ENCODE measurements around the gene SIGLEC9. TPM values are rescaled to one million over a fixed set of nuclear protein-coding genes. Genes with fewer than 3 reads are reported as not detected.

The SIGLEC9 gene
- total and polyA plus RNA-seq, 2 donors (not counting 1 experiment from before 2014, with no cell fraction given) = 0.72 TPM; not detected in 1

DNA sequence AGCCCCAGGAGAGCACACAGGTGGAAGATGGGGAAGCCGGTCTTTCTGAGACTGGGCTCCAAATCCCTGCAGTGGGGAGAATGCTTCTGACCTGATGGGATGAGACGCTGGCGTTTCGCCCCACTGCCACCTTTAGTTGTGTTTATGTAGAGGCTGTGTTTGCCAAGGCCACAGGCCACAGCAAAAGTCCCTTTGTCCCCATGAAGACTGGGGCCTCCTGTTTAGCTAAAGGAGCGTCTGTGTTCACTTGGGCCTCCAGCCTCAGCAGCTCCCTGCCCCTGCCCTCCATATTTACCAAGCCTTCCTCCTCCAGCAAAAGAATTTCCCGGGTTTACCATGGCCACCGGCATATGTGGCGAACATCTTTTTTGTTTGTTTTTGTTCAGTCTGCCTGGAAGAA lies 31.6 kb upstream of the SIGLEC9 start:
- intact Hi-C loops (cut with micrococcal nuclease) = no loop called here
- no peak overlapping the region for H3K9ac ChIP-seq (ENCODE audit: low read length)
- H3K9me3 ChIP-seq (ENCODE audit: control extremely low read depth in 1 of 3, control insufficient read depth in 2 of 3, insufficient read depth in 1 of 3, low read length in 2 of 3) = no peaks in the 10 kb centered on the region
- Mint-ChIP-seq H3K9me3 (ENCODE audit: insufficient read depth) (no peaks in the 10 kb centered on the region), H3K4me1 (peaks cover 8% of the 10 kb centered on the region), H3K4me3 (no peak overlapping the region), H3K27me3 (no peaks in the 10 kb centered on the region), H3K27ac (no peak overlapping the region)
- H3K4me1 ChIP-seq (ENCODE audit: control insufficient read depth in 2 of 2, insufficient read depth in 2 of 2, low read length in 2 of 2) = no peaks in the 10 kb centered on the region
- ChIA-PET POLR2A (no interaction called here), CTCF (no interaction called here)
- ATAC-seq (ENCODE audit: low read depth) = no peak
- no peaks in the 10 kb centered on the region for H3K27me3 ChIP-seq (replicated peaks in 1 of 4; ENCODE audit: control extremely low read depth in 1 of 4, control insufficient read depth in 3 of 4, insufficient read depth in 4 of 4, low read length in 3 of 4)
- WGBS (ENCODE audit: insufficient coverage) = 92% methylated on average over 4 of the region's 8 CpGs
- TF ChIP-seq CTCF (IDR thresholded peaks at IDR 0.05) (no peak), EZH2 (IDR thresholded peaks at IDR 0.05; ENCODE audit: borderline replicate concordance, insufficient read depth, low read depth, low read length, poor library complexity, severe bottlenecking) (no peak)
- no peak overlapping the region for H3K4me3 ChIP-seq (ENCODE audit: control extremely low read depth in 1 of 5, extremely low read depth in 1 of 5, insufficient read depth in 1 of 5, low read depth in 2 of 5, low read length in 4 of 5)
- no peaks in the 10 kb centered on the region for H4K20me1 ChIP-seq (ENCODE audit: control insufficient read depth, insufficient read depth, low read length, poor library complexity, severe bottlenecking)
- peaks cover 0 to 4% of the 10 kb centered on the region in 2 experiments for H3K36me3 ChIP-seq (replicated peaks in 1 of 2; ENCODE audit: control extremely low read depth in 1 of 2, control insufficient read depth in 1 of 2, extremely low read depth in 1 of 2, insufficient read depth in 2 of 2, low read length in 1 of 2)
- H3K27ac ChIP-seq (ENCODE audit: low read length in 2 of 2) = no peak overlapping the region
- H3K79me2 ChIP-seq (ENCODE audit: control insufficient read depth, insufficient read depth, low read length) = no peaks in the 10 kb centered on the region
- H2AFZ ChIP-seq (ENCODE audit: insufficient read depth, low read depth, low read length, poor library complexity, severe bottlenecking) = no peak overlapping the region
- no peak overlapping the region for H3K4me2 ChIP-seq (replicated peaks; ENCODE audit: low read depth, low read length, poor library complexity, severe bottlenecking)
- no peak for DNase-seq

DNA sequence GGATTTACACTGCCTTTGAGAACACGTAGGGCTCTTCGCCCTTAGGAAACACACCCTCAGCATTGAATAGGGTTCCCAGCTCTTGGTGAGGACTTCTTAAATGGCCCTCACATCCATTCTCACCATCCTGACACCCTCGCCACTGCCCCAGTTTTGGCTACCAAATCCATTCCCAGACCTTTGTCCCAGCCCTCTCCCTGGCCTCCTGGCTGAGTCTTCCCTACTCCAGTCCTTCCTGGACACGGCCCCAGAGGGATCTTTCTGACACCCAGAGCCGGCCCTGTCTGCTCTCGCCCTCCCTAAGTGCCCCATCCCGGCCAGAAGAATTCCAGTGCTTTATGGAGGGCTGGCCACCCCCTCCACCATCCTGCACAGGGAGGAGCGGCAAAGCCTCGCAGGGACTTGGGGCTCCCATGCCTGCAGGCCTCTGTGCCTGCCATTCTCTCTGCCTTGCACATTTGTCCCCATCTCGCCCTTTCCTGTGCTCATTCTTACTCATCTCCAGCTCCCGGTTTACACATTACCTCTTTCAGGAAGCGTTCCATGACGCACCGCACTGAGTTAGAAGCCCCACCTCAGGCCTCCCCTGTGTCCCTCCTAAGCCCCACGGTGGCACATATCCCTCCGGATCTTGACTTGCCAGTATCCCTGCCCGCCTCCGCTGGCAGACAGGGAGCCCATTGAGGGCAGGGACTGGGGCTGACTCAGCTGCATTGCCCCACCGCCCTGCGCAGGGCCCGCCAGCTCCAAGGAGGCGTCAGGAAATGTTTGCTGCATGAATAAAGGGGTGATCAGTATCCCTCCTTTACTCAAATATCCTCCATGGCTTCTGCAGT lies 31.0 kb upstream of the SIGLEC9 start:
- ATAC-seq (ENCODE audit: low read depth) = no peak
- Histone ChIP-seq H2AFZ (ENCODE audit: insufficient read depth, low read depth, low read length, poor library complexity, severe bottlenecking) (no peak overlapping the region), H3K4me3 (ENCODE audit: control extremely low read depth in 1 of 5, extremely low read depth in 1 of 5, insufficient read depth in 1 of 5, low read depth in 2 of 5, low read length in 4 of 5) (no peak overlapping the region), H3K9me3 (ENCODE audit: control extremely low read depth in 1 of 3, control insufficient read depth in 2 of 3, insufficient read depth in 1 of 3, low read length in 2 of 3) (no peaks in the 10 kb centered on the region), H3K9ac (ENCODE audit: low read length) (no peak overlapping the region), H3K4me2 (replicated peaks; ENCODE audit: low read depth, low read length, poor library complexity, severe bottlenecking) (no peak overlapping the region), H3K4me1 (ENCODE audit: control insufficient read depth in 2 of 2, insufficient read depth in 2 of 2, low read length in 2 of 2) (no peaks in the 10 kb centered on the region), H4K20me1 (ENCODE audit: control insufficient read depth, insufficient read depth, low read length, poor library complexity, severe bottlenecking) (no peaks in the 10 kb centered on the region), H3K27me3 (replicated peaks in 1 of 4; ENCODE audit: control extremely low read depth in 1 of 4, control insufficient read depth in 3 of 4, insufficient read depth in 4 of 4, low read length in 3 of 4) (no peaks in the 10 kb centered on the region), H3K36me3 (replicated peaks in 1 of 2; ENCODE audit: control extremely low read depth in 1 of 2, control insufficient read depth in 1 of 2, extremely low read depth in 1 of 2, insufficient read depth in 2 of 2, low read length in 1 of 2) (peaks cover 0 to 6% of the 10 kb centered on the region in 2 experiments), H3K79me2 (ENCODE audit: control insufficient read depth, insufficient read depth, low read length) (no peaks in the 10 kb centered on the region), H3K27ac (ENCODE audit: low read length in 2 of 2) (no peak overlapping the region)
- ChIA-PET POLR2A (no interaction called here), CTCF (no interaction called here)
- Mint-ChIP-seq H3K27ac (no peak overlapping the region), H3K4me1 (peaks cover 8% of the 10 kb centered on the region), H3K9me3 (ENCODE audit: insufficient read depth) (no peaks in the 10 kb centered on the region), H3K4me3 (no peak overlapping the region), H3K27me3 (no peaks in the 10 kb centered on the region)
- DNase-seq = no peak
- TF ChIP-seq CTCF (IDR thresholded peaks at IDR 0.05) (no peak), EZH2 (IDR thresholded peaks at IDR 0.05; ENCODE audit: borderline replicate concordance, insufficient read depth, low read depth, low read length, poor library complexity, severe bottlenecking) (no peak)
- 93% methylated on average over 18 of the region's 22 CpGs for WGBS (ENCODE audit: insufficient coverage)
- intact Hi-C loops (cut with micrococcal nuclease) = no loop called here
